OCI-LY3 (cell line): ENCODE measurements around the gene CSPG4.
"Not testable (repeated sequence)": the region's sequence is repeated elsewhere in the genome, so short reads cannot be mapped to it uniquely, and the experiment has no call there.

Experiments
- H2AFZ ChIP-seq: fragments of 200-600, 300-600 bp; shearing (Covaris generic); 2 replicates; pipeline ENCODE4 v1.6.0; 2014; ENCODE audit warnings: antibody characterized with exemption, low read depth, low read length
- H3K27ac ChIP-seq: fragments of 200-600, 300-600 bp; sonication (generic); 2 replicates; pipeline ENCODE4 v1.5.1; 2014; ENCODE audit warnings: mild to moderate bottlenecking, low read length, moderate library complexity, mixed read lengths
- H3K27me3 ChIP-seq: fragments of 200-600, 300-600 bp; sonication (generic); 2 replicates; pipeline ENCODE4 v1.6.1; 2014; ENCODE audit warnings: low read depth, low read length, mixed read lengths
- H3K36me3 ChIP-seq: fragments of 200-600, 300-600 bp; sonication (generic); replicated peaks from 2 replicates; pipeline ENCODE3; 2014; ENCODE audit warnings: low read depth, low read length, mixed read lengths
- H3K4me1 ChIP-seq: fragments of 300-600, 200-600 bp; sonication (generic); 2 replicates; pipeline ENCODE4 v1.6.1; 2014; ENCODE audit warnings: low read length, mixed read lengths
- H3K4me2 ChIP-seq: fragments of 200-600, 300-600 bp; sonication (generic); 2 replicates; pipeline ENCODE4 v1.6.1; 2014; ENCODE audit warnings: low read length, mixed read lengths
- H3K4me3 ChIP-seq: fragments of 300-600, 200-600 bp; sonication (generic); 2 replicates; pipeline ENCODE4 v1.5.1; 2014; ENCODE audit warnings: antibody characterized with exemption, mild to moderate bottlenecking, low read length, moderate library complexity
- H3K79me2 ChIP-seq: fragments of 300-600, 200-600 bp; shearing (Covaris generic); 2 replicates; pipeline ENCODE4 v1.6.1; 2014; ENCODE audit warnings: mild to moderate bottlenecking, low read length, mixed read lengths
- H3K9ac ChIP-seq: fragments of 300-600, 200-600 bp; shearing (Covaris generic); 2 replicates; pipeline ENCODE4 v1.6.0; 2014; ENCODE audit warnings: mild to moderate bottlenecking, low read length, moderate library complexity
- H3K9me3 ChIP-seq: fragments of 200-600, 300-600 bp; shearing (Covaris generic); 2 replicates; pipeline ENCODE4 v1.6.1; 2014; ENCODE audit warnings: low read length, mixed read lengths; ENCODE audit not compliant: insufficient read depth
- H4K20me1 ChIP-seq: fragments of 200-600, 300-600 bp; sonication (generic); 2 replicates; pipeline ENCODE4 v1.6.1; 2016; ENCODE audit warnings: low read length, mixed read lengths; ENCODE audit not compliant: insufficient read depth
- EZH2phosphoT487 ChIP-seq: fragments of 200-600 bp; shearing (Covaris generic); IDR thresholded peaks from 2 replicates; pipeline ENCODE4 v1.6.1; 2018; ENCODE audit warnings: antibody characterized with exemption, mixed run types, low read depth
- TF ChIP-seq, protein P1 (sequence below): fragments of 200-600, 300-600 bp; sonication (generic); IDR thresholded peaks from 2 replicates; pipeline ENCODE4 v1.5.1; 2014; ENCODE audit warnings: antibody characterized with exemption, low read length, low read depth

CSPG4 gene

DNA sequence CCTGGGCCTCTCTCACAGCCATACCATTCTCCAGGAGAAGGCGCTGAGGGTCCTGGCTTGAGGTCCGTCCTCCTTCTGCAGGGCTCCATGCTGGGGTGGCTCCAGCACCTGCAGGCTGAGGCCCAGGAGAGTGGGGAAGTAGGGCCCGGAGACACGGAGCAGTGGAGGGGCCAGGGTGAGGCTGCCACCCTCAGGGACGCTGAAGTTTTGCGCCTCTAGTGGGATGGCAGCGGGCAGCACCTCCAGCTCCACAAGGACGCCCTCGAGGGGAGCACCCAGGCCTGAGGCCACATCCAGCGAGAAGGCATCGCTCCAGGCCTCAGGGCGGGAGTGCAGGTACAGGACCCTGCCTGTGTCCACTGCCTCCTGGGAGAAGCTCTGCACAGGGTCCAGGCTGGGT is 27.5 kb downstream of the CSPG4 start:
- H3K27me3 ChIP-seq, result no peaks in the 10 kb centered on the region
- no peaks in the 10 kb centered on the region for H4K20me1 ChIP-seq
- peaks cover 8% of the 10 kb centered on the region for H3K4me1 ChIP-seq
- no peak overlapping the region for H2AFZ ChIP-seq
- H3K9ac ChIP-seq, result no peak overlapping the region
- H3K4me2 ChIP-seq, result no peak overlapping the region
- H3K36me3 ChIP-seq, result no peaks in the 10 kb centered on the region
- H3K79me2 ChIP-seq, result no peaks in the 10 kb centered on the region
- no peak overlapping the region for H3K27ac ChIP-seq
- no peak overlapping the region for H3K4me3 ChIP-seq
- no peaks in the 10 kb centered on the region for H3K9me3 ChIP-seq
- TF ChIP-seq, protein P1, sequence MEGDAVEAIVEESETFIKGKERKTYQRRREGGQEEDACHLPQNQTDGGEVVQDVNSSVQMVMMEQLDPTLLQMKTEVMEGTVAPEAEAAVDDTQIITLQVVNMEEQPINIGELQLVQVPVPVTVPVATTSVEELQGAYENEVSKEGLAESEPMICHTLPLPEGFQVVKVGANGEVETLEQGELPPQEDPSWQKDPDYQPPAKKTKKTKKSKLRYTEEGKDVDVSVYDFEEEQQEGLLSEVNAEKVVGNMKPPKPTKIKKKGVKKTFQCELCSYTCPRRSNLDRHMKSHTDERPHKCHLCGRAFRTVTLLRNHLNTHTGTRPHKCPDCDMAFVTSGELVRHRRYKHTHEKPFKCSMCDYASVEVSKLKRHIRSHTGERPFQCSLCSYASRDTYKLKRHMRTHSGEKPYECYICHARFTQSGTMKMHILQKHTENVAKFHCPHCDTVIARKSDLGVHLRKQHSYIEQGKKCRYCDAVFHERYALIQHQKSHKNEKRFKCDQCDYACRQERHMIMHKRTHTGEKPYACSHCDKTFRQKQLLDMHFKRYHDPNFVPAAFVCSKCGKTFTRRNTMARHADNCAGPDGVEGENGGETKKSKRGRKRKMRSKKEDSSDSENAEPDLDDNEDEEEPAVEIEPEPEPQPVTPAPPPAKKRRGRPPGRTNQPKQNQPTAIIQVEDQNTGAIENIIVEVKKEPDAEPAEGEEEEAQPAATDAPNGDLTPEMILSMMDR, result no peak
- no peak for TF ChIP-seq EZH2phosphoT487

DNA sequence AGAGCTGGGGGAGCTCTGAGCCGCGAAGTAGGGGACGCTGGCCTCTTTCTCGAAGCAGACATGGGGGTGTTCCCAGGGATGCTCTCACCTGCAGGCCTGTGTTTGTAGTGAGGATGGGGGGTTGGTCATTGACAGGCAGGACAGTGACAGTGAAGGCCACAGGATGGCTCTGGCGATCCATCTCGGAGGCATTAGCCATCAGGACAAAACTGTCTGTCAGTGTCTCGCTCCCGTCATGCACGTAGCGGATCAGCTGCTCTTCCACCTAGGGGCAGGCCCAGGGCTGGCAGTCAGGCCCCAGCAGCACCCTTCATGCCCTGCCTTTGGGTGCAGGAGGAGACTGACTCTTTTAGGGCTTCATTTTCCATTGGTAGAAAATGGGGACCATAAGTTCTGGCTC is 28.0 kb downstream of the CSPG4 start:
- no peaks in the 10 kb centered on the region for H3K9me3 ChIP-seq

GRCh38 chr15:75683646-75684312 is 28.9 kb downstream of the CSPG4 start:
- H3K36me3 ChIP-seq, H4K20me1 ChIP-seq, H3K27ac ChIP-seq, H3K9ac ChIP-seq, H3K9me3 ChIP-seq, H3K27me3 ChIP-seq, H3K79me2 ChIP-seq, H3K4me1 ChIP-seq: not testable (repeated sequence)
- 0 out of 2 replicates have a peak overlapping the region, but pooled peaks have one; percentile 29 for H3K4me3 ChIP-seq
- H2AFZ ChIP-seq, result peak overlapping the region; percentile 12; the same call in 1 of the 2 replicates
- peak overlapping the region; percentile 39 for H3K4me2 ChIP-seq
- TF ChIP-seq, protein P1, result peak; percentile 77

More for the DNA sequence above, 28.0 kb downstream of the CSPG4 start:
- Histone ChIP-seq H3K4me2 (no peak overlapping the region), H2AFZ (no peak overlapping the region), H3K36me3 (no peaks in the 10 kb centered on the region), H3K4me3 (no peak overlapping the region), H3K4me1 (peaks cover 8% of the 10 kb centered on the region), H3K27ac (no peak overlapping the region), H3K9ac (no peak overlapping the region), H3K27me3 (no peaks in the 10 kb centered on the region), H4K20me1 (no peaks in the 10 kb centered on the region), H3K79me2 (no peaks in the 10 kb centered on the region)
- TF ChIP-seq, protein P1, result no peak
- TF ChIP-seq EZH2phosphoT487, result no peak

DNA sequence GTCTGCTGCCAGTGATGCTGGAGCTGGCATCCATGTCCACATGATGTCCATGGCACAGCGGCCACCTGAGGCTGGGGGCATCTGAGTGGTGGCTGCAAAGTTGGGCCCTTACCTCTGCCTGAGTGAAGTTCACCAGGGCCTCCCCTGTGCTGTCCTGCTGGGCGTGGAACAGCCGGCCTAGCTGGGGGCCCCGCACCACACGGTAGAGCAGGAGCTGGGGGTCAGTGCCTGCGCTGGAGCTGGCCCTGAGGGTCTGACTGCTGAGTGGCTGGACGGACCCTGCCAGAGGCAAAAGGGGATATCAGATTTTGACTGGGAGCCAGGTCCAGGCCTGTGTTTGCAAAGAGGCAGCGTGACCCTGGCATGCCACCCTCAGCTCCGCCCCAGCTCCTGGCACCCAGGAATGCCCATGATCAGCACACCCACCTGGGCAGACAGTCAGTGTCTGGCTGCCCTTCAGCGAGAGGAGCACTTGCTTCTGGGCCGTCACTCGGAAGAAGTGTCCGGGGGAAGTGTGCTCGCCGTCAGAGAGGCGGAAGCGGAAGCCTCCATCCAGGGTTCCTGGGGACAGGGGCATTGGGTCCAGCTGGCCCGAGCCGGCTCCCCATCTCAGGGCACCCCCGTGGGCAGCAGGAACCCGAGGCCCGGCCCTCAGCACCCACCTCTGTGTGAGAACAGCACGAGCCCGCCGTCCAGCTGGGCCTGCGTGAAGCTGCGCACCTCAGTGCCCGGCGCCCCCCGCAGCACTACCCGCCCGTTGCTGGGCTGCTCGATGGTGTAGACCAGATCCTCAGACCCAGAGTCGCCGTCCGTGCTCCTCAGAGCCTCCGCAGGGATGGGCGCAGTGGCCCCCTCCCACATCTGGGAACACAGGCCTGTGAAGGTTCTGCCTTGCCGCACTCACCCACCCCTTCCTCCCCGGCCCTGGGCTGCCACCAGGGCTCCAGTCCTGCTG is 30.2 kb downstream of the CSPG4 start:
- TF ChIP-seq EZH2phosphoT487, result no peak
- TF ChIP-seq, protein P1, result no peak
- H3K27me3 ChIP-seq, result peaks cover 4% of the 10 kb centered on the region; the same call in 1 of the 2 replicates
- no peaks in the 10 kb centered on the region for H4K20me1 ChIP-seq
- H3K4me1 ChIP-seq, result peaks cover 8% of the 10 kb centered on the region
- no peak overlapping the region for H3K4me2 ChIP-seq
- H3K27ac ChIP-seq, result no peak overlapping the region
- H3K4me3 ChIP-seq, result no peak overlapping the region
- H3K9me3 ChIP-seq, result no peaks in the 10 kb centered on the region
- no peak overlapping the region for H3K9ac ChIP-seq
- H3K79me2 ChIP-seq, result no peaks in the 10 kb centered on the region
- H3K36me3 ChIP-seq, result no peaks in the 10 kb centered on the region
- no peak overlapping the region for H2AFZ ChIP-seq
